GM12892 (cell line): ENCODE data around the gene GSN.

ENCODE experiments used
- POLR2A ChIP-seq: IDR thresholded peaks from 2 replicates; pipeline ENCODE4 v1.6.1; 2011; ENCODE audit warnings: low read depth, low read length, control low read depth
- POLR2AphosphoS5 ChIP-seq: IDR thresholded peaks from 2 replicates; pipeline ENCODE4 v1.6.1; 2011; ENCODE audit warnings: low read depth, low read length, control low read depth

DNA sequence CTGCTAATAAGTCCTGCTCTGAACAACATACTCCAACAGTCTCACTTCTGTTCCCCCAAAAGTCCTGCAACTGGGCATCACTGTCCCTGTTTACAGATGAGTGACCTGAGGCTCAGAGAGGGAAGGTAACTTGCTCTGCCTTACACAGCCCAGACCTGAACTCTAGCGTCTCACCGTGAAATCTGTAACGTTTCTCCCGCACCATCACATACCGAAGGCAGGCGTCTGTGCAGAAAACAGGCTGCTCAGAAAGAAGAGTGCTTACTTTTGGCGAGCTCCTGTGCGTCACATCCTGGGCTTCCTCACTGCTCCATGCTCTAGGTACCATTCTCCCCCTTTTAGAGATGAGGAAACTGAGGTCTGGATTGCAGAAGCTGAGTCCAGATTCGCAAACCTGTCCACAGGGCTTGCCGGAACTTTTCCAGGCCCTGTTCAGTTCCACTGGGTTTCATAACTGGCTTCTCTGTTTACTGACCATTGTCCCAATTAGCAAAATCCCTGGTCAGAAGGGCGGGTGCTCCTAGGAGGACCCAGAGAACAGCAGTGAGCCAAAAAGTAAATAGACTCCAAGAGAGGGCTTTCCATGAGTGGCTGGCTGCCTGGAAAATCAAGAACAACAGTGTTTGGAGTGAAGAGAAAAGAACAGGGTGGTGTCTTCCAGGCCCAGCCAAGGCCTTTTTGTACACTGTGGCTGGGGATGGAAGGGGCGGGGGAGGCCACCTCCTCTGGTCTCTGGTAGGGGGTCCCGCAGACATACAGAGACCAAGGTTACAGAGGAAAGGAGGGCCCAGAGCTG, 27.1 kb downstream of the GSN start:
- no peak for TF ChIP-seq POLR2AphosphoS5
- TF ChIP-seq POLR2A = no peak
